ENCODE results near the gene PTPDC1.

PTPDC1 gene, protein sequence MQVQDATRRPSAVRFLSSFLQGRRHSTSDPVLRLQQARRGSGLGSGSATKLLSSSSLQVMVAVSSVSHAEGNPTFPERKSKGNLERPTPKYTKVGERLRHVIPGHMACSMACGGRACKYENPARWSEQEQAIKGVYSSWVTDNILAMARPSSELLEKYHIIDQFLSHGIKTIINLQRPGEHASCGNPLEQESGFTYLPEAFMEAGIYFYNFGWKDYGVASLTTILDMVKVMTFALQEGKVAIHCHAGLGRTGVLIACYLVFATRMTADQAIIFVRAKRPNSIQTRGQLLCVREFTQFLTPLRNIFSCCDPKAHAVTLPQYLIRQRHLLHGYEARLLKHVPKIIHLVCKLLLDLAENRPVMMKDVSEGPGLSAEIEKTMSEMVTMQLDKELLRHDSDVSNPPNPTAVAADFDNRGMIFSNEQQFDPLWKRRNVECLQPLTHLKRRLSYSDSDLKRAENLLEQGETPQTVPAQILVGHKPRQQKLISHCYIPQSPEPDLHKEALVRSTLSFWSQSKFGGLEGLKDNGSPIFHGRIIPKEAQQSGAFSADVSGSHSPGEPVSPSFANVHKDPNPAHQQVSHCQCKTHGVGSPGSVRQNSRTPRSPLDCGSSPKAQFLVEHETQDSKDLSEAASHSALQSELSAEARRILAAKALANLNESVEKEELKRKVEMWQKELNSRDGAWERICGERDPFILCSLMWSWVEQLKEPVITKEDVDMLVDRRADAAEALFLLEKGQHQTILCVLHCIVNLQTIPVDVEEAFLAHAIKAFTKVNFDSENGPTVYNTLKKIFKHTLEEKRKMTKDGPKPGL

GRCh38 chr9:94084314-94084713, at the start of gene PTPDC1:
Gene PTPDC1, plus strand, starts transcription at chr9:94084464. Its CDS starts 67 bp downstream, at chr9:94084531.
- DNase-seq: no peak

- DNase-seq: no peak
Observed at GRCh38 chr9:94034511-94034910, 49.8 kb upstream of the PTPDC1 start.

GRCh38 chr9:94039786-94040185, 44.5 kb upstream of the PTPDC1 start:
- DNase-seq: no peak

DNA sequence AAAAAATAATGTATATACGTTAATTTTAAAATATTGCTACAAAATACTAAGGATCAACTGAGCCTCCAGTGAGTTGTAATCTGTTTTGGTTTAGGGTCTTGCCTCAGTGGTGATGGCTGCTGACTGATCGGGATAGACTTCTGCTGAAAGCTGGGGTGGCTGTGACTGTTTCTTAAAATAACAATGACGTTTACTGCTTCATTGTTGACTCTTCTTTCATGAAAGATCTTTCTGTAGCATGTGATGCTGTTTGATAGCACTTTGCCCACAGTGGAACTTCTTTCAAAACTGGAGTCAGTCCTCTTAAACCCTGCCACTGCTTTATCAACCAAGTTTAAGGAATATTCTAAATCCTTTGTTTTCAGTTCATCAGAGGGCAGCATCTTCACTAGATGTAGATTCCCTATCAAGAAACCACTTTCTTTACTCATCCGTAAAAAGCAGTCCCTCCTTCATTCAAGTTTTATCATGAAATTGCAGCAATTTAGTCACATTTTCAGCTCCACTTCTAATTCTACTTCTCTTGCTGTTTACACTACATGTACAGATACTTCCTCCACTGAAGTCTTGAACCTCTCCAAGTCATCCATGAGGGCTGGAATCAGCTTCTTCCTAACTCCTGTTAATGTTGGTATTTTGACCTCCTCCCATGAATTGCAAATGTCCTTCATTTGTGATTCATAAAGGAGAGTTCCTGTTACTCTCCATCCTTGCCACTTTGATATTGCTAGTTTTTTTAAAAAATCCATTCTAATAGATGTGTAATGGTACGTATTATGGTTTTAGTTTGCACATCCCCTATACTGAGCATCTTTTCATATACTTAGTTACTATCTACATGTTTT, 41.5 kb upstream of the PTPDC1 start:
- no peak for DNase-seq

- no peak for DNase-seq
Observed at GRCh38 chr9:94054716-94055115, 29.5 kb upstream of the PTPDC1 start.

DNA sequence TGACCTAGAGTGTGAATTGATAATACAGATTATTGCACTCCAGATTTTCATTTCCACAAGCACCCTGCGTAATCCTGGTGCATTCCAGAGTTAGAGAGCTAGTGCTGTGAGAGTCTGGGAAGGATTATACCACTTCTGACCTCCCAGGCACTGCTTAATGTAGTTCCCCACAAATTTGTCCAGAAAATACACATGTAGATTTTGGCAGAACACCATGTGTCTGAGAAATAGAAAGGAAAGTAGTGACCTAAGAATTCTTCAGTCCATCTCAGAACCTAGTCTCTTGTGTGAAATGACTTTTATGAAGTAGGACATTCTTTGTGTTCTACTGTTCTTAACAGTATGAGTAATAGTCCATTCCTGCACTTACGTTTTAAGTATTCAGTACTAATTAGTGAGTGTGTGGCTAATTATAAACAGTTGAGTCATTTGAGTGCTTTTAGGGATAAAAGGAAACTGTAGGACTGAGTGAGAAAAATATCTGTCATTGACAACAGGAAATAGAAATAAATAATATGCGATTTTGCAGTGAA, 27.8 kb upstream of the PTPDC1 start:
- no peak for DNase-seq

DNA sequence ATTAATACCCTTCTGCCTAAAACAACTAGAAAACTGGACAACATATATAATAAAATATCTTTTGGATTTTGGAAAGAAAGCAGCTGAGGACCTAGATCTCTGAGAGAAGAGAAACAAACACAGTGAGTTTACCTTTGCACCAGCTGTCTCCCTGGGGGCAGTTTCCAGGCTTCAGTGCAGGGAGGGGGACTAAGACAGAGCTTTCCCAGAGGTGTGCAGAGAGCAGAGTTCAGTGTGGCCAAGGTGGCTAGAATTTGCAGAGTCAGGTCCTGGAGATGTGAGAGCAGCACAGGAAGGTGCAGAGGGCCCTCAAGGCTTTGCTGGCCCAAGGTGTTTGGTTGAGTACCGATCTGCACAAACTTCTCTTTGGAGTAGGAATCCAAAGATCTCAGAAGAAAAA, 26.3 kb upstream of the PTPDC1 start:
- DNase-seq: no peak

DNA sequence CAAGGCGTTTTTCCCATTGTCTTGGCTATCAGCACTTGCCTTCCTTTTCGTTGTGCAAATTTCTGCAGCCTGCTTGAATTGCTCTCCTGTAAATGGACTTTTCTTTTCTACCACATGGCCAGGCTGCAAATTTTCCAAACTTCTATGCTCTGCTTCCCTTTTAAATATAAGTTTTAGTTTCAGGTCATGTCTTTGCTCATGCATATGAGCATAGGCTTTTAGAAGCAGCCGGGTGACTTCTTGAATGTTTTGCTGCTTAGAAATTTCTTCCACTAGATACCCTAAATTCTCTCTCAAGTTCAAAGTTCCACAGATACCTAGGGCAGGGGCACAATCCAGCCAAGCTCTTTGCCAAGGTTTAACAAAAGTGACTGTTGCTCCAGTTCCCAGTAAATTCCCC, 22.4 kb upstream of the PTPDC1 start:
- no peak for DNase-seq

DNA sequence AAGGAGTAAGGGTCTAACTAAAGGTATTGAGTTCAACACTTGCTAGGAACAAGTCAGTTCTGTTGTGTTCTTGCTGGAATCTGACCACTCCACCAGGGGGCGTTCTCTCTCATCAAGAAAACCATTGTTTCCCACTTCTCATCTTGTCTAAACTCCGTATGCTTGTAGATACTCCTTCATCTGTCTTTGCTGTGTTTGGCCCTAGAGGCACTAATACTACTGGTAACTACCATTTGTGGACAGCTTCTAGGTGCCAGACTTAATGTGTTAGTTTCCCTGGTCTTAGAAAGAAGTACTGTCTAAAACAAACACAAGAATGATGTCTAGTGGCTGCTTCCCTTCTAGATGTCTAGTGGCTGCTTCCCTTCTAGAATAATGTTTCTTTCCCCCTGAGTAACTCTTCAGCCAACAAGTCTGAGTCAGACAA, 18.7 kb upstream of the PTPDC1 start:
- DNase-seq: peak; percentile 73

GRCh38 chr9:94068257-94068656, 16.0 kb upstream of the PTPDC1 start:
- no peak for DNase-seq

- no peak for DNase-seq
Observed at GRCh38 chr9:94076557-94076956, 7.7 kb upstream of the PTPDC1 start.

DNA sequence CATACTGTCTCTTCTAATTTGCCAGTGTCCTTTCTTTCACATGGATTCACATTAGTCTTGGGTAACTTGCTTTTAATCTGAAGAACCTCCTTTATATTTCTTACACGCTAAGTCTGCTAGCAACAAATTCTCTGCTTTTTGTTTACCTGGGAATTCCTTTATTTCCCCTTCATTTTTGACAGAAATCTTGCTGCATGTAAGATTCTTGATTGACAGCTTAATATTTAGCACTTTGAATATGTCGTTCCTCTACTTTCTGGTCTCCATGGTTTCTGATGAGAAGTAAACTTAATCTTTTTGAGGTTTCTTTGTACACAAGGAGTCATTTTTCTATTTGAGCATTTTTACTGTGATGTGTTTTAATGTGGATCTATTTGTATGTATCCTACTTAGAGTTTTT, 6.2 kb upstream of the PTPDC1 start:
- DNase-seq: no peak

DNA sequence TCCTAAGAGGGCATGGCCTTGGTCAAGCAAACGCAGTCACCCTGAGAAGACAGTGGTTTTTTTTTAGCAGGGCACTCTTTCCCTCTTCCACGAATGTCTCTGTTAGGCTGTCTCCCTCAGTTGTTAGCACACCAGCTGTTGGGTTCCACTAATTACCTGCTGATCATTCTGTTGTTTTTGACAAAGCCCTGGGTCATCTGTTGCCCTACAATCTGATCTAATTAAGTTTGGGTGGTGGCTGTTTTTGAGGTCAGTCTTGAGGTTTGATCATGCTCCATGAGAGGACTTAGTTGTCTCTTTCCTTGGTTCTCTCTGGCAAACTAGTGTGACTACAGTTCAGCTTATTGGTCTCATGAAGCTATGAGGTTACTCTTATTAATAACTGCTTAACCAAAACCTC, 5.0 kb upstream of the PTPDC1 start:
- DNase-seq: no peak

DNA sequence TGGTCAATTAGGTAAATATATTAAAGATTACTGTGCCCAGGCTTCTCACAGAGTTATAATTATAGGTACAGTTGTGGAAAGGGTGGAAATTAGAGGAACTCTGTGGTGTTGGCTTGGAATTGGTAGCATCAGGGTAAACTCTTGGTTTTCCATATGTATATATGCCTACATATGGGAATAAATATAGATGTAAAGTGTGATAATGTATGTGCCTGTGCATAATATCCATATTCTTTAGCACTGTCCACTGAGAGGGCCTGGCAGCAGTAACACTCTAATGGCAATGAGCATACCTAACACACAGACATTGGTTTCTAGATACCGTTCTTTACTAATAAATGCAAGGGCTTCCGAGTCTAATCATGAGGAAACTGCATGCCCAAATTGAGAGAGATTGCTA, 4.0 kb upstream of the PTPDC1 start:
- no peak for DNase-seq

DNA sequence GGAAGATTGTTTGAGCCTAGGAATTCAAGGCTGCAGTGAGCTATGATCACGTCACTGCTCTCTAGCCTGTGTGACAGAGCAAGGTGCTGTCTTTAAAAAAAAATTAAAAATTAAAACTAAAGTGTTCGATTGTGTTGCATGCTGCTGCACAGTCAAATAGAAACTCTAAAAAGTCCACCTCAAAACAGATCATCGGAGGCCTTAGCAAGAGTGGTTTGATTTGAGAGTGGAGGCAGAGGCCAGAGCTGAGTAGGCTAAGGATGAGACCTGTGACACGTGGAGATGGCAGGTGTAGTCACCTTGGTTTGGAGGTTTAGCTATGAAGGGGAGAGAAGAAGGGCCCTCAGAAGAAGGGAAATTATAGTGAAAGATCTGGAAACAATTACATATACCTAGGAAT, 2.8 kb upstream of the PTPDC1 start:
- DNase-seq: no peak

- no peak for DNase-seq
Observed at GRCh38 chr9:94081864-94082463, 2.3 kb upstream of the PTPDC1 start.

DNA sequence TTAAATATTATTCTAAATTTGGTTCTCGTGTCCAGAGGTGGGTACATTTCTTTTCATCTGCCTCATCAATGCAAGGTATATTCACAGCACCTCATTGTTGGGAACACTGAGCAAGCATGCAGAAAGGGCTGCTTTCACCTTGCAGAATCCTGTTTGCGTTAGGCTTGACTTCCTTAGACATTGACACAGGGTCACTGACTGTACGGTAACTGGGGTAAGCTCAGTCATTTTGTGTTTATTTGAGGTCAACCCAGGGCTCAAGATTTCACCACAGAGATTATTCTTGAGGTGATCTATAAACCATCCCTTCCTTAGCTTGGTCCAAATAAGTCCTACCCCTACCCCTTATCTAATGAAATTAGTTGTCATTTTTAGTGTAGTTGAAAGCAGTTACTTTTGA, 1.7 kb upstream of the PTPDC1 start:
- DNase-seq: no peak

DNA sequence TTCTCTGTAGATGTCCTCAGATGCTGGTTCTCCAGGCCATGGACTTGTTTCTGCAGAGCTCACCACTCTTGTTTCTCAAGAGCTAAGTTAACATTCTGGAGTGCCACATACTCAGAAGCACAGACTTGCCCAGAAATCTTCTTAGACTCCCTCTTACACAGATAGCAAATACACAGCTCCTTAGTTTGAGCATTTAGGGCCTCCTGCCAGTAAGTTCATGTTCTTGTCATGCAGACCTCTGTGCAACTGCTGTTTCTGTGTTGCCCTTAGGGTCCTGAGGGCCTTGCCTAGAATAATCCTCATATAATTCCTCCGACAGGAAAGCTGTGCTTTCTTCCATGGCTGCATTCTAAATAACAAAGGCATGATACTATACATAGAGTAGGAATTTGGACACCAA, 1.3 kb upstream of the PTPDC1 start:
- DNase-seq: no peak

DNA sequence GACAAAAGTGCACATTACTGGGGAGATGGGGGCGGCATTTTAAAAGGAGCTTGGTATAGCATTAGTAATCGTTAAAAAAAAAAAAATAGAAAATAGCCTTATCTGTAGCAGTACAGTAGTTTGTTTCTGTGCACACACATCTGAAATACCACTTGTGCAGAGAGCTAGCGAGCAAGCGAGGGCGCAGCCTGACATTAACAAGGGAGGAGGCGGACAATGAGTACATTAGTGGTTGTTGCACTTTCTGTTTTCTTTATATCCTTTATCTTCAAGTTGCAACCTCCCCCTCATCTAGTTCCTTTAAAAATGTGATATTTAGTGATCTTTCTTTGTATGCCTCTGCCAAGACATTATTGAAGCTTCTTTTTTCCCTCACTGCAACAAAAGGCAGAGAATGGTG, 880 bp upstream of the PTPDC1 start:
- DNase-seq: no peak

DNA sequence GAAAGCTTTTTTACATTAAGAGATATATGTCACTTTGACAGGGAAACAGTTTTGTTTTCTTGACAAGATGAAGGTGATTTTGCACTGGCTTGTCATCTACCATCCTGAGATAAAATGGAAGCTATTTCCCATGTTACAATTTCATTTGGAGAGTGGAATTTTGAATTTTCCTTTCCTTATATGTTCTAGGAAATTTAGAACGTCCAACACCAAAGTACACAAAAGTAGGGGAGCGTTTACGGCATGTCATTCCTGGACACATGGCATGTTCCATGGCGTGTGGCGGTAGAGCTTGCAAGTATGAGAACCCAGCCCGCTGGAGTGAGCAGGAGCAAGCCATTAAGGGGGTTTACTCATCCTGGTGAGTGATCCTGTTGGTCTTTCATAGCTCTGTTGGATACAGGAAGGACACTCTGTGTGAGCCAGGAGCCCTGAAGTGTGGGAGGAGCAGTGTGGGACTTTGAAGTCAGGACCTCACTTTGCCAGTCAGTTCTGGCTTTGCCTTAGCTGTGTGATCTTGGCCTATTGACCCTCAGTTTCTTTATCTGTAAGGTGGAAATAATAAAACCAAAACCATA, 887 bp downstream of the PTPDC1 start:
- DNase-seq: no peak

DNA sequence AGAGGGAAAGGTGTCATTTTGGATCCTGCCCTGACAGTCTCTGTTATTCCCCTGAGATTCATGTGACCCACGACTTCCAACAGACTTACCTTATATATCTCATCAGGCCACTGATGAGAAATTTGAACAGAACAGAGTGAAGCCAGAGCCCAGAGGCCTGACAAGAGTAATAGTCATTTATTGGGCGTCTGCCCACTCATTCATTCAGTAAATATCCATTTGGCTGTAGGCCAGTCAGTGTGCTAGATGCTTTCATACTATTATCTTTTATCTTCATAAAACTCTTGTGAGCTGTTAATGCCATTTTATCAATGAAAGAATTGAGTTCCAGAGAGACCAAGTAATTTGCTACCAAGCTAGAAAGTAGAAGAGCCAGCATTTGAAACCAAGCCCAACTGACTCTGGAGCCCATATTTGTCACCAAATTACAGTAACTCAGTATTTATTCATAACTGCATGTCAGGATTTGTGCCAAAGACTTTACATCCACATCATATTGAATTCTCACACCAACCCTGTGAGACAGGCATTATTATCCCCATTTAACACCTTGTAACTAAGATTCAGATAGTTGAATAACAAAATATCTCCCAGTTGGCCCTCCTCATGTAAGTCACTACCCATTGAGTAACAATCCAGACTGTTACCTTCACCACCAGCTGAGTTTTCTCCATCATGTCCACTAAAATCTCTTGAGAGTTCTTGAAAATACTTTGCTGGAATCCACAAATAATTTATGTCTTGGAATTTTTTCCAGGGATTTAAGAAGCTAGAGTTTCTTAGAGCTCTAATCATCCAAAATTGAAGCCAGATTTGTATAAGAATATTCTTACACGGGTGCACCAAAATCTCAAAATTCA, 2.5 kb downstream of the PTPDC1 start:
- DNase-seq: no peak
